NCI-H446 (cell line): Measurements from ENCODE around the gene NOTCH1.
A peak's percentile ranks its signal among the peaks of the same experiment; 100 is the strongest.
"Not testable (repeated sequence)": the region's sequence is repeated elsewhere in the genome, so short reads cannot be mapped to it uniquely, and the experiment has no call there.

Source experiments
- DNase-seq, 2 experiments: peaks; one replicate each; lab custom pipeline; 2025; lab: John Stamatoyannopoulos, UW

NOTCH1 gene

GRCh38 chr9:136564379-136564988 is 18.6 kb upstream of the NOTCH1 start:
- DNase-seq, result no peak

GRCh38 chr9:136563646-136564325 is 17.9 kb upstream of the NOTCH1 start:
- no peak for DNase-seq

GRCh38 chr9:136562746-136563495 is 17.1 kb upstream of the NOTCH1 start:
- no peak for DNase-seq

- no peak for DNase-seq
These were observed 15.9 kb upstream of the NOTCH1 start for GRCh38 chr9:136561779-136562178.

GRCh38 chr9:136560586-136560985 is 14.7 kb upstream of the NOTCH1 start:
- no peak for DNase-seq

GRCh38 chr9:136559371-136559770 is 13.5 kb upstream of the NOTCH1 start:
- DNase-seq, result not testable (repeated sequence)

GRCh38 chr9:136558846-136559245 is 13.0 kb upstream of the NOTCH1 start:
- DNase-seq, result not testable (repeated sequence)

GRCh38 chr9:136558373-136558772 is 12.5 kb upstream of the NOTCH1 start:
- no peak for DNase-seq

GRCh38 chr9:136557036-136557435 is 11.2 kb upstream of the NOTCH1 start:
- DNase-seq, result no peak

GRCh38 chr9:136556166-136556565 is 10.3 kb upstream of the NOTCH1 start:
- no peak for DNase-seq

- DNase-seq, result no peak
These were observed 9.0 kb upstream of the NOTCH1 start for GRCh38 chr9:136554870-136555269.

- DNase-seq, result no peak
These were observed 7.7 kb upstream of the NOTCH1 start for GRCh38 chr9:136553581-136553980.

GRCh38 chr9:136552117-136552703 is 6.4 kb upstream of the NOTCH1 start:
- no peak for DNase-seq

GRCh38 chr9:136551401-136552116 is 5.7 kb upstream of the NOTCH1 start:
- DNase-seq, result no peak

- DNase-seq, result no peak
These were observed 4.8 kb upstream of the NOTCH1 start for GRCh38 chr9:136550439-136551289.

- no peak for DNase-seq
These were observed 3.4 kb upstream of the NOTCH1 start for GRCh38 chr9:136549010-136549980.

GRCh38 chr9:136547508-136548215 is 1.8 kb upstream of the NOTCH1 start:
- no peak for DNase-seq

- peak; percentile 15 to 68 for DNase-seq
These were observed 1.1 kb upstream of the NOTCH1 start for GRCh38 chr9:136546697-136547501.

GRCh38 chr9:136545692-136545964 is 220 bp downstream of the NOTCH1 start:
- DNase-seq, result no peak
